D721Med (cell line): Measurements from ENCODE around the gene ZNF426.
"Not testable (repeated sequence)": the region's sequence is repeated elsewhere in the genome, so short reads cannot be mapped to it uniquely, and the experiment has no call there.

Experiments used
- DNase-seq: peaks from one replicate; pipeline ENCODE4 v3.0.0; 2011; ENCODE audit warnings: low spot score; ENCODE audit not compliant: insufficient read length
- FAIRE-seq: peaks from 2 replicates; lab custom pipeline; 2011; peaks lifted over from hg19 to GRCh38; lab: Jason Lieb, UNC
- CTCF ChIP-seq: IDR thresholded peaks from 2 replicates; pipeline ENCODE4 v1.5.1; 2012; ENCODE audit warnings: mild to moderate bottlenecking, control low read depth; ENCODE audit not compliant: insufficient read depth; ENCODE audit errors: missing control alignments

The ZNF426 gene

GRCh38 chr19:9538183-9539058 lies at the start of gene ZNF426:
TSS of gene ZNF426 (minus strand) at chr19:9538645. CDS start at chr19:9536232, 2,413 bp downstream.
- DNase-seq (peak; percentile 82), FAIRE-seq (no peak)
- no peak for TF ChIP-seq CTCF

DNA sequence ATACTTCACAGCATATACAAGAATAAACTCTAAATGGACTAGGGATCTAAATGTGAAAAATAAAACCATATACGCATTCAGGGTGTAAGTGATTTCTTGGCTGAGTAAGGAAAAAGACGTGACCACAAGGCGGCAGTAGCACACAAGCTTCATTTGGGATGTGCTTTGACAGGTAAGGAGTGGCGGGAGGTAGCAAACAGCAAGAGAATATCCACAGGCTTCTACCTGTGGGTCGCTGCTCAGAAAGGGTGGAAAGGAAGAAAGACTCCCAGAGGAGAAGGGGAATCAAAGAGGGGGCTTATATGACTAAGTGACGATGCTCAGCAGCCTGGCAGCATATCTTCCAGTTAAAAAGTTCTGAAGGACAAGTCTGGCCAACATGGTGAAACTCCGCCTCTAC lies 48.3 kb upstream of the ZNF426 start:
- DNase-seq (no peak), FAIRE-seq (no peak)
- TF ChIP-seq CTCF = peak; percentile 83

GRCh38 chr19:9584073-9584833 lies 45.8 kb upstream of the ZNF426 start, which contains the start of gene ZNF121:
TSS of gene ZNF121 (minus strand) at chr19:9584504. CDS start at chr19:9568097, 16,407 bp downstream.
- TF ChIP-seq CTCF = no peak
- FAIRE-seq = no peak

GRCh38 chr19:9582081-9582725 lies 43.8 kb upstream of the ZNF426 start:
- FAIRE-seq, DNase-seq: not testable (repeated sequence)

More at GRCh38 chr19:9584073-9584833, 45.8 kb upstream of the ZNF426 start, which contains the start of gene ZNF121:
- peak; percentile 66 for DNase-seq

- DNase-seq (no peak), FAIRE-seq (no peak)
- TF ChIP-seq CTCF = no peak
These were observed 42.3 kb upstream of the ZNF426 start for GRCh38 chr19:9580728-9581127.

GRCh38 chr19:9570255-9570654 lies 31.8 kb upstream of the ZNF426 start:
- FAIRE-seq (no peak), DNase-seq (no peak)
- TF ChIP-seq CTCF = no peak

GRCh38 chr19:9566729-9567128 lies 28.3 kb upstream of the ZNF426 start:
- DNase-seq (no peak), FAIRE-seq (no peak)
- no peak for TF ChIP-seq CTCF
